GM12878 (cell line): ENCODE data around the gene CLASRP. TPM values are rescaled to one million over a fixed set of nuclear protein-coding genes. Genes with fewer than 3 reads are reported as not detected.

Experiments
- ATAC-seq: fragments of 200-7000 bp; cut with Tn5 transposase; 3 replicates; pipeline ENCODE4 v1.9.1; 2020; ENCODE audit warnings: mild to moderate bottlenecking, moderate library complexity
- BruUV-seq: library from RNA; stranded (reverse); fragments of 400-500 nt; replicated peaks from 2 replicates; lab custom pipeline; 2021; lab: Mats Ljungman, UMichigan
- CTCF ChIA-PET: fragments of 300-600 bp; sonication (Branson Sonifier 250); formaldehyde crosslinking; extraction: SDS; loops from one replicate; lab custom pipeline; 2021; ENCODE audit warnings: inconsistent platforms; lab: Yijun Ruan, JAX
- POLR2A ChIA-PET: fragments of 350-600 bp; formaldehyde crosslinking; extraction: SDS; loops from one replicate; lab custom pipeline; 2021; ENCODE audit warnings: inconsistent platforms; lab: Charles Lee
- RAD21 ChIA-PET: fragments of 300-600 bp; sonication (Branson Sonifier 250); formaldehyde crosslinking; loops from one replicate; lab custom pipeline; 2023; ENCODE audit warnings: antibody characterized with exemption; ENCODE audit not compliant: unreplicated experiment; lab: Charles Lee
- SMC1A ChIA-PET: fragments of 300-600 bp; sonication (Branson Sonifier 250); formaldehyde crosslinking; loops from one replicate; lab custom pipeline; 2023; ENCODE audit not compliant: unreplicated experiment, uncharacterized antibody; lab: Charles Lee
- DNase-seq: peaks from one replicate; pipeline ENCODE4 v3.0.0-alpha.2; 2011; ENCODE audit warnings: low read depth, low spot score
- FAIRE-seq: peaks from 3 replicates; lab custom pipeline; 2011; peaks lifted over from hg19 to GRCh38; lab: Jason Lieb, UNC
- H2AFZ ChIP-seq: 2 replicates; pipeline ENCODE4 v1.6.0; 2011; ENCODE audit warnings: low read depth, low read length, control low read depth; ENCODE audit not compliant: control insufficient read depth
- H3K27ac ChIP-seq: 2 replicates; pipeline ENCODE4 v1.5.1; 2011; ENCODE audit warnings: control low read depth; ENCODE audit not compliant: control insufficient read depth, insufficient read depth
- H3K27me3 ChIP-seq, 2 experiments: replicated peaks in 1 of 2; 2 replicates each; pipeline versions ENCODE4 v1.6.0 to v1.6.1; 2011; ENCODE audit warnings: low read length in 1 of 2; ENCODE audit not compliant: control insufficient read depth in 2 of 2, insufficient read depth in 2 of 2
- H3K36me3 ChIP-seq, 2 experiments: 2 replicates each; pipeline ENCODE4 v1.5.1; 2011; ENCODE audit warnings: low read length in 1 of 2; ENCODE audit not compliant: control insufficient read depth in 2 of 2, insufficient read depth in 2 of 2
- H3K4me1 ChIP-seq: 2 replicates; pipeline ENCODE4 v1.6.1; 2011; ENCODE audit warnings: mild to moderate bottlenecking, low read length, moderate library complexity, mixed read lengths; ENCODE audit not compliant: control insufficient read depth, insufficient read depth
- H3K4me2 ChIP-seq: 2 replicates; pipeline ENCODE4 v1.6.0; 2011; ENCODE audit warnings: control low read depth; ENCODE audit not compliant: control insufficient read depth, insufficient read depth
- H3K4me3 ChIP-seq: fragments of 200-600 bp; sonication (generic); 2 replicates; pipeline ENCODE4 v1.5.1; 2016
- H3K79me2 ChIP-seq: 2 replicates; pipeline ENCODE4 v1.6.0; 2011; ENCODE audit warnings: low read length; ENCODE audit not compliant: control insufficient read depth, insufficient read depth
- H3K9ac ChIP-seq: 2 replicates; pipeline ENCODE4 v1.8.0; 2011; ENCODE audit warnings: low read length, control low read depth, mixed read lengths; ENCODE audit not compliant: control insufficient read depth, insufficient read depth
- H3K9me3 ChIP-seq: replicated peaks from 3 replicates; pipeline ENCODE4 v1.5.1; 2011; ENCODE audit warnings: mild to moderate bottlenecking, low read length; ENCODE audit not compliant: control insufficient read depth, insufficient read depth
- H4K20me1 ChIP-seq: 2 replicates; pipeline ENCODE4 v1.6.0; 2011; ENCODE audit not compliant: control insufficient read depth, insufficient read depth
- BRCA1 ChIP-seq: IDR thresholded peaks from 2 replicates; pipeline ENCODE4 v1.6.1; 2011; ENCODE audit warnings: low read depth, low read length, improper control_type of control experiment
- DPF2 ChIP-seq: fragments of 450-650 bp; IDR thresholded peaks from 2 replicates; pipeline ENCODE4 v1.6.1; 2017; ENCODE audit warnings: mild to moderate bottlenecking
- MYB ChIP-seq: fragments of 150-350 bp; IDR thresholded peaks from 2 replicates; pipeline ENCODE4 v1.6.1; 2014; ENCODE audit warnings: mild to moderate bottlenecking, low read depth, low read length, borderline replicate concordance
- NFIC ChIP-seq: IDR thresholded peaks from 2 replicates; pipeline ENCODE4 v1.6.1; 2012; ENCODE audit warnings: low read depth, mild to moderate bottlenecking, inconsistent platforms, low read length, moderate library complexity
- PAX5 ChIP-seq: IDR thresholded peaks from 2 replicates; pipeline ENCODE4 v1.6.1; 2011; ENCODE audit warnings: low read depth, low read length, borderline replicate concordance
- PAX8 ChIP-seq: fragments of 450-650 bp; IDR thresholded peaks from 2 replicates; pipeline ENCODE4 v1.6.1; 2017; ENCODE audit warnings: mild to moderate bottlenecking, moderate library complexity
- RB1 ChIP-seq: fragments of 450-650 bp; formaldehyde crosslinking; IDR thresholded peaks from 2 replicates; pipeline ENCODE4 v1.6.1; 2017; ENCODE audit warnings: mild to moderate bottlenecking, borderline replicate concordance
- SMAD1 ChIP-seq: fragments of 450-650 bp; IDR thresholded peaks from 2 replicates; pipeline ENCODE4 v1.6.1; 2018; ENCODE audit warnings: mild to moderate bottlenecking, low read depth; ENCODE audit not compliant: partially characterized antibody
- ZBTB4 ChIP-seq: fragments of 450-650 bp; formaldehyde crosslinking; IDR thresholded peaks from 2 replicates; pipeline ENCODE4 v1.4.0; 2022; ENCODE audit warnings: mild to moderate bottlenecking, moderate library complexity
- ZNF622 ChIP-seq: fragments of 450-650 bp; IDR thresholded peaks from 2 replicates; pipeline ENCODE4 v1.6.1; 2017; ENCODE audit warnings: mild to moderate bottlenecking, inconsistent platforms
- WGBS: methylation state at CpG from one replicate; pipeline ENCODE4 v1.1.6; 2016; ENCODE audit warnings: low lambda C conversion rate; ENCODE audit not compliant: insufficient replicate concordance, insufficient coverage; ENCODE audit errors: missing lambda C conversion rate; 5-methylcytosine and 5-hydroxymethylcytosine counted together
- in situ Hi-C: fragments of 300-500 bp; cut with MboI; formaldehyde crosslinking; loops from 9 replicates; pipeline ENCODE4 v1.14.3; 2018; ENCODE audit warnings: mixed read lengths
- intact Hi-C: fragments of 100-400 bp; cut with micrococcal nuclease; formaldehyde crosslinking; loops from one replicate; pipeline ENCODE4 v1.14.2; 2022; ENCODE audit not compliant: unreplicated experiment
- polyA plus RNA-seq, 11 experiments: library from polyadenylated mRNA; depleted of rRNA in 4 of 11; unstranded in 6 of 11; stranded (reverse) in 5 of 11; fragments of >200 nt; fragmentation: Nextera tagmentation in 4 of 11; fragmentation: Illumina TruSeq in 1 of 11; extraction: Ambion mirVana in 4 of 11; extraction: Trizol in 1 of 11; gene quantifications; 1 replicate in 1 of 11; 2 replicates in 10 of 11; pipeline versions ENCODE4 v1.2.1 to v1.2.3, GENCODE V29; 2011 to 2016; ENCODE audit warnings: inconsistent platforms in 2 of 11, missing spikeins in 2 of 11, low read depth in 1 of 11
- total RNA-seq, 4 experiments: library from RNA; depleted of rRNA in 3 of 4; stranded (reverse); fragments of >200 nt in 3 of 4; fragmentation: Illumina TruSeq in 1 of 4; extraction: Trizol in 1 of 4; gene quantifications; 2 replicates each; pipeline versions ENCODE4 v1.2.1 to v1.2.3, GENCODE V29; 2013 to 2021
- TF ChIP-seq, protein P1 (sequence below): fragments of 450-650 bp; IDR thresholded peaks from 2 replicates; pipeline ENCODE4 v1.6.1; 2017; ENCODE audit warnings: low read depth, mild to moderate bottlenecking, moderate library complexity
- TF ChIP-seq, protein P2 (sequence below): fragments of 150-350 bp; IDR thresholded peaks from 2 replicates; pipeline ENCODE4 v1.6.1; 2016; ENCODE audit warnings: low read depth, low read length
- TF ChIP-seq, protein P3 (sequence below): IDR thresholded peaks from 2 replicates; pipeline ENCODE4 v1.6.1; 2011; ENCODE audit warnings: low read depth, mild to moderate bottlenecking, low read length, moderate library complexity, borderline replicate concordance; ENCODE audit errors: extremely low read depth

Gene CLASRP
- total and polyA plus RNA-seq, 10 of the 15 experiments (the other 5 are each of a cell fraction or from before 2014, with no cell fraction given): 0.68 to 75.8 (median 30.2) TPM

DNA sequence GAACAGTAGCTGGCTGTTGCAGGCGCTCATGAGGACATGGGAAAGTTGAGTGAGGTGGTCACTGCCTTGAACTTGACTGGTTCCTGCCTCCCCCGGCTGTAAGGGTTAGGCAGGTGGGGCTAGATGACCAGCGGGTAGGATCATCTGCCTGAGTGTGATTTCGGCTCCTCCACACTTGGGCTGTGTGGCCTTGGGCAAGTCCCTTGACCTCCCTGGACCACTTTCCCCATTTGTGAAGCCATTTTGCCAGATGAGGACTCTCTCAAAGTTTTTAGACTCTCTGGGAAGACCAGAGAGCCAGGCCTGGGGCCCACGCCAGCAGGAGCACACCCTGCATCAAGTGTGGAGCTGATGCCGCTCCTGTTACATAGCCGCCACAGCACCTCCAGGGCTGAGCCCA, 63.6 kb downstream of the CLASRP start:
- POLR2A ChIA-PET: interaction anchor here (1.9 kb wide), 1 partner anchor 10 kb away, joined by 8 read pairs; the partner anchor contains the start of gene PPP1R37
- no peak for ATAC-seq
- peaks cover 66% of the 10 kb centered on the region for H3K79me2 ChIP-seq
- TF ChIP-seq, protein P1, sequence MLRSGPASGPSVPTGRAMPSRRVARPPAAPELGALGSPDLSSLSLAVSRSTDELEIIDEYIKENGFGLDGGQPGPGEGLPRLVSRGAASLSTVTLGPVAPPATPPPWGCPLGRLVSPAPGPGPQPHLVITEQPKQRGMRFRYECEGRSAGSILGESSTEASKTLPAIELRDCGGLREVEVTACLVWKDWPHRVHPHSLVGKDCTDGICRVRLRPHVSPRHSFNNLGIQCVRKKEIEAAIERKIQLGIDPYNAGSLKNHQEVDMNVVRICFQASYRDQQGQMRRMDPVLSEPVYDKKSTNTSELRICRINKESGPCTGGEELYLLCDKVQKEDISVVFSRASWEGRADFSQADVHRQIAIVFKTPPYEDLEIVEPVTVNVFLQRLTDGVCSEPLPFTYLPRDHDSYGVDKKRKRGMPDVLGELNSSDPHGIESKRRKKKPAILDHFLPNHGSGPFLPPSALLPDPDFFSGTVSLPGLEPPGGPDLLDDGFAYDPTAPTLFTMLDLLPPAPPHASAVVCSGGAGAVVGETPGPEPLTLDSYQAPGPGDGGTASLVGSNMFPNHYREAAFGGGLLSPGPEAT: no peak
- TF ChIP-seq SMAD1: no peak
- TF ChIP-seq, protein P2, sequence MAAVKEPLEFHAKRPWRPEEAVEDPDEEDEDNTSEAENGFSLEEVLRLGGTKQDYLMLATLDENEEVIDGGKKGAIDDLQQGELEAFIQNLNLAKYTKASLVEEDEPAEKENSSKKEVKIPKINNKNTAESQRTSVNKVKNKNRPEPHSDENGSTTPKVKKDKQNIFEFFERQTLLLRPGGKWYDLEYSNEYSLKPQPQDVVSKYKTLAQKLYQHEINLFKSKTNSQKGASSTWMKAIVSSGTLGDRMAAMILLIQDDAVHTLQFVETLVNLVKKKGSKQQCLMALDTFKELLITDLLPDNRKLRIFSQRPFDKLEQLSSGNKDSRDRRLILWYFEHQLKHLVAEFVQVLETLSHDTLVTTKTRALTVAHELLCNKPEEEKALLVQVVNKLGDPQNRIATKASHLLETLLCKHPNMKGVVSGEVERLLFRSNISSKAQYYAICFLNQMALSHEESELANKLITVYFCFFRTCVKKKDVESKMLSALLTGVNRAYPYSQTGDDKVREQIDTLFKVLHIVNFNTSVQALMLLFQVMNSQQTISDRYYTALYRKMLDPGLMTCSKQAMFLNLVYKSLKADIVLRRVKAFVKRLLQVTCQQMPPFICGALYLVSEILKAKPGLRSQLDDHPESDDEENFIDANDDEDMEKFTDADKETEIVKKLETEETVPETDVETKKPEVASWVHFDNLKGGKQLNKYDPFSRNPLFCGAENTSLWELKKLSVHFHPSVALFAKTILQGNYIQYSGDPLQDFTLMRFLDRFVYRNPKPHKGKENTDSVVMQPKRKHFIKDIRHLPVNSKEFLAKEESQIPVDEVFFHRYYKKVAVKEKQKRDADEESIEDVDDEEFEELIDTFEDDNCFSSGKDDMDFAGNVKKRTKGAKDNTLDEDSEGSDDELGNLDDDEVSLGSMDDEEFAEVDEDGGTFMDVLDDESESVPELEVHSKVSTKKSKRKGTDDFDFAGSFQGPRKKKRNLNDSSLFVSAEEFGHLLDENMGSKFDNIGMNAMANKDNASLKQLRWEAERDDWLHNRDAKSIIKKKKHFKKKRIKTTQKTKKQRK: no peak
- TF ChIP-seq, protein P3, sequence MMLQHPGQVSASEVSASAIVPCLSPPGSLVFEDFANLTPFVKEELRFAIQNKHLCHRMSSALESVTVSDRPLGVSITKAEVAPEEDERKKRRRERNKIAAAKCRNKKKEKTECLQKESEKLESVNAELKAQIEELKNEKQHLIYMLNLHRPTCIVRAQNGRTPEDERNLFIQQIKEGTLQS: no peak
- no peak for TF ChIP-seq DPF2
- no peak for TF ChIP-seq NFIC
- no peak for TF ChIP-seq ZNF622
- TF ChIP-seq PAX5: no peak
- TF ChIP-seq ZBTB4 (CRISPR knock-in tag): no peak
- no peak for TF ChIP-seq PAX8
- TF ChIP-seq MYB: no peak
- no peak for TF ChIP-seq BRCA1
- no peak for TF ChIP-seq RB1
- TF ChIP-seq, all 136 proteins: peak for 0
- Histone ChIP-seq H3K27ac (no peak overlapping the region), H3K9ac (no peak overlapping the region), H3K9me3 (no peaks in the 10 kb centered on the region), H3K4me2 (no peak overlapping the region), H2AFZ (no peak overlapping the region), H4K20me1 (peaks cover 6% of the 10 kb centered on the region), H3K4me1 (peaks cover 21% of the 10 kb centered on the region), H3K27me3 (no peaks in the 10 kb centered on the region), H3K36me3 (peaks cover 2 to 17% of the 10 kb centered on the region in 2 experiments; a peak in 3 of 4 replicates), H3K4me3 (peak overlapping the region; percentile 22; the same call in 1 of the 2 replicates)
- in situ Hi-C loops (no loop called here), intact Hi-C loops (no loop called here)
- CTCF ChIA-PET: interaction anchor here (1.2 to 3.0 kb wide), 6 partner anchors 10 to 85 kb away, joined by 4 to 12 read pairs (median 6); partner anchors contain the start of gene PPP1R37
- FAIRE-seq (no peak), DNase-seq (no peak)
- SMC1A ChIA-PET: interaction anchor here (1.1 to 1.6 kb wide), 2 partner anchors 11 to 16 kb away, joined by 3 to 5 read pairs; no protein-coding TSS in a partner anchor
- BruUV-seq: no TSS peak
- RAD21 ChIA-PET: interaction anchor here (0.6 to 2.3 kb wide), 3 partner anchors 10 to 87 kb away, joined by 3 to 8 read pairs (median 4); partner anchors contain the start of gene PPP1R37
- WGBS: 93% methylated on average over 7 of the region's 7 CpGs
